Left ventricle myocardium superior (tissue), 1 donor: ENCODE measurements around the gene CD46. TPM values are rescaled to one million over a fixed set of nuclear protein-coding genes. Genes with fewer than 3 reads are reported as not detected.
A peak's percentile ranks its signal among the peaks of the same experiment; 100 is the strongest.

Source experiments
- ATAC-seq: fragments of 200-7000 bp; cut with Tn5 transposase; one replicate; pipeline ENCODE4 v1.9.1; 2020; ENCODE audit warnings: mild to moderate bottlenecking, moderate library complexity
- DNase-seq: peaks from one replicate; pipeline ENCODE4 v3.0.0-alpha.2; 2020
- intact Hi-C: fragments of 100-400 bp; cut with micrococcal nuclease; formaldehyde crosslinking; loops from one replicate; pipeline ENCODE4 v1.11.0; 2022
- total RNA-seq: library from RNA; stranded (reverse); fragmentation: NEBNext Ultra II Directional; extraction: Animal tissue kit (Norgen Biotek cat#: 25700); gene quantifications from one replicate; pipeline ENCODE4 v1.2.1, GENCODE V29; 2021
- donor health status: DM: no; HTN: yes; CAD: no; lungs with severe emphysema.

CD46 gene
- total RNA-seq, 1 donor from 2014 or later, result 113 TPM

GRCh38 chr1:207823880-207824566 is 72.2 kb downstream of the CD46 start:
- ATAC-seq, result peak; percentile 54
- DNase-seq, result peak; percentile 81
- intact Hi-C loops, result no loop called here

- intact Hi-C loops, result no loop called here
- no peak for DNase-seq
- no peak for ATAC-seq
Observed at GRCh38 chr1:207824691-207825408, 73.0 kb downstream of the CD46 start.

GRCh38 chr1:207825409-207825695 is 73.5 kb downstream of the CD46 start:
- intact Hi-C loops, result no loop called here
- ATAC-seq (no peak), DNase-seq (no peak)

GRCh38 chr1:207825719-207826556 is 74.1 kb downstream of the CD46 start:
- peak; percentile 72 for DNase-seq
- ATAC-seq, result peak; percentile 1
- intact Hi-C loops, result no loop called here

GRCh38 chr1:207826557-207827487 is 75.0 kb downstream of the CD46 start:
- intact Hi-C loops, result no loop called here
- DNase-seq (no peak), ATAC-seq (no peak)

GRCh38 chr1:207827488-207827830 is 75.6 kb downstream of the CD46 start:
- ATAC-seq, result no peak
- intact Hi-C loops, result no loop called here
- no peak for DNase-seq

- intact Hi-C loops, result loop anchor here (2.0 kb wide), 1 partner anchor 41 kb away; no protein-coding TSS in a partner anchor
- DNase-seq (no peak), ATAC-seq (no peak)
Observed at GRCh38 chr1:207828046-207828445, 76.2 kb downstream of the CD46 start.

GRCh38 chr1:207828485-207829158 is 76.8 kb downstream of the CD46 start:
- DNase-seq, result peak; percentile 84
- intact Hi-C loops, result loop anchor here (2.0 kb wide), 1 partner anchor 40 kb away; no protein-coding TSS in a partner anchor
- ATAC-seq, result peak; percentile 50

- no peak for ATAC-seq
- intact Hi-C loops, result loop anchor here (2.0 kb wide), 1 partner anchor 39 kb away; no protein-coding TSS in a partner anchor
Observed at GRCh38 chr1:207829576-207829975, 77.7 kb downstream of the CD46 start.

GRCh38 chr1:207830788-207831187 is 78.9 kb downstream of the CD46 start:
- peak; percentile 84 for ATAC-seq
- intact Hi-C loops, result no loop called here
- peak; percentile 81 for DNase-seq

More at GRCh38 chr1:207829576-207829975, 77.7 kb downstream of the CD46 start:
- no peak for DNase-seq

- ATAC-seq (peak; percentile 42), DNase-seq (no peak)
- intact Hi-C loops, result no loop called here
Observed at GRCh38 chr1:207831517-207832327, 79.9 kb downstream of the CD46 start.

- DNase-seq (no peak), ATAC-seq (no peak)
- intact Hi-C loops, result no loop called here
Observed at GRCh38 chr1:207832796-207833195, 80.9 kb downstream of the CD46 start.

GRCh38 chr1:207833381-207833780 is 81.5 kb downstream of the CD46 start:
- DNase-seq (no peak), ATAC-seq (no peak)
- intact Hi-C loops, result no loop called here

GRCh38 chr1:207833956-207834660 is 82.3 kb downstream of the CD46 start:
- intact Hi-C loops, result no loop called here
- DNase-seq (no peak), ATAC-seq (no peak)

GRCh38 chr1:207835958-207836357 is 84.1 kb downstream of the CD46 start:
- ATAC-seq (no peak), DNase-seq (no peak)
- intact Hi-C loops, result no loop called here

- intact Hi-C loops, result no loop called here
- ATAC-seq (peak; percentile 15), DNase-seq (no peak)
Observed at GRCh38 chr1:207836591-207837347, 84.9 kb downstream of the CD46 start.
